Natural killer cell (primary cell): Measurements from ENCODE around the gene FIG4. TPM values are rescaled to one million over a fixed set of nuclear protein-coding genes. Genes with fewer than 3 reads are reported as not detected.

Experiments used
- ATAC-seq, 3 donors: fragments of 150-1000 bp in 2 of 3; fragments of 200-7000 bp in 1 of 3; cut with Tn5 transposase; 1 replicate in 1 of 3; 2 replicates in 2 of 3; pipeline ENCODE4 v1.10.0; 2021; ENCODE audit warnings: mild to moderate bottlenecking in 2 of 3, moderate library complexity in 2 of 3
- DNase-seq, 2 donors: peaks; one replicate each; pipeline versions ENCODE4 v3.0.0 to v3.0.0-alpha.2; 2013 to 2021; ENCODE audit warnings: mixed read lengths in 1 of 2
- H3K27ac ChIP-seq: one replicate; pipeline ENCODE4 v1.5.1; 2013; ENCODE audit warnings: mild to moderate bottlenecking, low read length
- H3K27me3 ChIP-seq: one replicate; pipeline ENCODE4 v1.6.1; 2013; ENCODE audit warnings: low read length; ENCODE audit not compliant: control insufficient read depth, insufficient read depth
- H3K36me3 ChIP-seq: one replicate; pipeline ENCODE4 v1.6.1; 2013; ENCODE audit warnings: low read length; ENCODE audit not compliant: control insufficient read depth, insufficient read depth
- H3K4me1 ChIP-seq: one replicate; pipeline ENCODE4 v1.6.1; 2013; ENCODE audit warnings: low read length; ENCODE audit not compliant: control insufficient read depth, insufficient read depth
- H3K4me3 ChIP-seq: one replicate; pipeline ENCODE4 v1.5.1; 2013; ENCODE audit warnings: low read length
- H3K9me3 ChIP-seq: one replicate; pipeline ENCODE4 v1.6.1; 2013; ENCODE audit warnings: low read length; ENCODE audit not compliant: control insufficient read depth, insufficient read depth
- H3K27ac Mint-ChIP-seq, 2 donors: one replicate each; pipeline ENCODE4 v1.8.0; 2022; ENCODE audit warnings: mild to moderate bottlenecking in 2 of 2, mixed read lengths in 2 of 2, moderate library complexity in 1 of 2
- H3K27me3 Mint-ChIP-seq, 2 donors: one replicate each; pipeline ENCODE4 v1.8.0; 2022; ENCODE audit warnings: low read depth in 2 of 2, mixed read lengths in 2 of 2
- H3K36me3 Mint-ChIP-seq: one replicate; pipeline ENCODE4 v1.8.0; 2022; ENCODE audit warnings: mixed read lengths
- H3K4me1 Mint-ChIP-seq, 2 donors: one replicate each; pipeline ENCODE4 v1.8.0; 2022; ENCODE audit warnings: mixed read lengths in 2 of 2
- H3K4me3 Mint-ChIP-seq: one replicate; pipeline ENCODE4 v1.8.0; 2022; ENCODE audit warnings: mild to moderate bottlenecking, moderate library complexity, mixed read lengths
- H3K9me3 Mint-ChIP-seq, 2 donors: one replicate each; pipeline ENCODE4 v1.8.0; 2022; ENCODE audit warnings: mixed read lengths in 2 of 2
- WGBS: methylation state at CpG from one replicate; pipeline ENCODE4 v1.1.7; 2013; ENCODE audit warnings: missing lambda C conversion rate; ENCODE audit not compliant: insufficient coverage; 5-methylcytosine and 5-hydroxymethylcytosine counted together
- intact Hi-C: fragments of 100-400 bp; cut with micrococcal nuclease; formaldehyde crosslinking; loops from one replicate; pipeline ENCODE4 v1.14.2; 2022
- total RNA-seq, 4 donors: library from RNA; stranded (reverse); fragments of 120-200 nt in 1 of 4; gene quantifications; one replicate each; pipeline versions ENCODE4 v1.2.3 to v1.2.4, GENCODE V29; 2013 to 2022
- TF ChIP-seq, protein P1 (sequence below): fragments of 200-600 bp; IDR thresholded peaks from one replicate; pipeline ENCODE4 v1.8.0; 2022; ENCODE audit warnings: antibody characterized with exemption

FIG4 gene
- total RNA-seq, 3 donors from 2014 or later (not counting 1 experiment from before 2014, with no cell fraction given) = 15.7 to 38.5 (median 20.7) TPM

DNA sequence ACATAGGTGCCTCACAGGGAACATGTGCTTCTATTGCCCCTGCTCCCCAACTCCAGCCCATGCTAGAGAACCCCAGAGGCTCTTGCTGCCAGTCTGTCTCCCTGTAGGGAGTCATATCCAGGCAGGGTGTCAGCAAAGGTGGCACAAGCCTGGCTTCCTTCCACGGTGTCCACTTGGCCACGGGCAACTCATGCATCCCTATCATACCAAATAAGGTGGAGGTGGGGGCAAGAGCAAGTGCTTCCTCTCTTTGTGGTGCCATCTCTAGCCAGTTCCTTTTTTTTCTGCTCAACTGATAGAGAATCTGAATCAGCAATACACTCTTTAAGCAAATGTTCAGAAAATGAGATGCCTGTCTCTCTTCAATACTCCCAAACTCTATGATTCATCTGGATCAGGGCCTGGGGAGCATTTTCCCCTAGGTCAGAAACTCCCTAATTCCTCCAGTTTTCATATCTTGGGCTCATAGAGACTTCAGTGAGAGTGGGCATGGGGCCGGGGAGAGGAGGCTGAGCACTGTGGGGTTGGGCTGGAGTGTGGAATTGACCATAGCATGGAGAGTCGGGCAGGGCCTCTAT, 182.0 kb downstream of the FIG4 start:
- DNase-seq = no peak
- Histone ChIP-seq H3K4me3 (no peak overlapping the region), H3K27ac (no peak overlapping the region), H3K9me3 (no peaks in the 10 kb centered on the region), H3K27me3 (no peaks in the 10 kb centered on the region), H3K36me3 (no peaks in the 10 kb centered on the region), H3K4me1 (no peaks in the 10 kb centered on the region)
- TF ChIP-seq, protein P1, sequence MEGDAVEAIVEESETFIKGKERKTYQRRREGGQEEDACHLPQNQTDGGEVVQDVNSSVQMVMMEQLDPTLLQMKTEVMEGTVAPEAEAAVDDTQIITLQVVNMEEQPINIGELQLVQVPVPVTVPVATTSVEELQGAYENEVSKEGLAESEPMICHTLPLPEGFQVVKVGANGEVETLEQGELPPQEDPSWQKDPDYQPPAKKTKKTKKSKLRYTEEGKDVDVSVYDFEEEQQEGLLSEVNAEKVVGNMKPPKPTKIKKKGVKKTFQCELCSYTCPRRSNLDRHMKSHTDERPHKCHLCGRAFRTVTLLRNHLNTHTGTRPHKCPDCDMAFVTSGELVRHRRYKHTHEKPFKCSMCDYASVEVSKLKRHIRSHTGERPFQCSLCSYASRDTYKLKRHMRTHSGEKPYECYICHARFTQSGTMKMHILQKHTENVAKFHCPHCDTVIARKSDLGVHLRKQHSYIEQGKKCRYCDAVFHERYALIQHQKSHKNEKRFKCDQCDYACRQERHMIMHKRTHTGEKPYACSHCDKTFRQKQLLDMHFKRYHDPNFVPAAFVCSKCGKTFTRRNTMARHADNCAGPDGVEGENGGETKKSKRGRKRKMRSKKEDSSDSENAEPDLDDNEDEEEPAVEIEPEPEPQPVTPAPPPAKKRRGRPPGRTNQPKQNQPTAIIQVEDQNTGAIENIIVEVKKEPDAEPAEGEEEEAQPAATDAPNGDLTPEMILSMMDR = no peak
- no peak overlapping the region for H3K27ac Mint-ChIP-seq
- no peaks in the 10 kb centered on the region for H3K36me3 Mint-ChIP-seq
- no peaks in the 10 kb centered on the region for H3K9me3 Mint-ChIP-seq
- no peak overlapping the region for H3K4me3 Mint-ChIP-seq
- H3K27me3 Mint-ChIP-seq = peaks cover 12 to 17% of the 10 kb centered on the region in 2 donors
- 52% methylated on average over 4 of the region's 4 CpGs for WGBS
- peak in 1 of 3 donors; percentile 48 for ATAC-seq
- intact Hi-C loops = no loop called here
- H3K4me1 Mint-ChIP-seq = no peaks in the 10 kb centered on the region

DNA sequence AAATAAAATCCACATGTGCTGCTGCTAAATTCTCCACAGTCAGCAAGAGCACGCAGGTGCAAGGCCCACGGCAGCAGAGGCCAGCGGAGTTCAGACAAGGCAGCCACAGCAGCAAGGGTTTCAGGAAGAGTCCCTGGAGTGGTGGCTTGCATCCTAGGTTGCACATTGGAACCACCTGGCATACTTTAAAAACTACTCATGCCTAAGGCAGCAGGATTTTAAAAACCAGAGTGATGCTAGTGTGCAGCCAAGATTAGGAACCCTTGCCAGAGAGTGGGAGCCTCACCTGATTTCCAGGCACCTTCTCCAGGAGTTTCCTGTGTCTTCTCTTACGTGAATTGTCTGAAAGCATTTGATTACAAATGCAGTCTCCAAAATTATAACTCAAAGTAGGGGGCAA, 183.0 kb downstream of the FIG4 start:
- intact Hi-C loops = no loop called here
- Mint-ChIP-seq H3K4me3 (no peak overlapping the region), H3K4me1 (no peaks in the 10 kb centered on the region), H3K36me3 (no peaks in the 10 kb centered on the region), H3K27ac (no peak overlapping the region), H3K27me3 (peaks cover 17 to 18% of the 10 kb centered on the region in 2 donors), H3K9me3 (no peaks in the 10 kb centered on the region)
- Histone ChIP-seq H3K27ac (no peak overlapping the region), H3K36me3 (no peaks in the 10 kb centered on the region), H3K27me3 (no peaks in the 10 kb centered on the region), H3K4me1 (no peaks in the 10 kb centered on the region), H3K9me3 (no peaks in the 10 kb centered on the region), H3K4me3 (no peak overlapping the region)
- 90% methylated on average over 4 of the region's 4 CpGs for WGBS
- TF ChIP-seq, protein P1 = no peak
- ATAC-seq = no peak
- no peak for DNase-seq

DNA sequence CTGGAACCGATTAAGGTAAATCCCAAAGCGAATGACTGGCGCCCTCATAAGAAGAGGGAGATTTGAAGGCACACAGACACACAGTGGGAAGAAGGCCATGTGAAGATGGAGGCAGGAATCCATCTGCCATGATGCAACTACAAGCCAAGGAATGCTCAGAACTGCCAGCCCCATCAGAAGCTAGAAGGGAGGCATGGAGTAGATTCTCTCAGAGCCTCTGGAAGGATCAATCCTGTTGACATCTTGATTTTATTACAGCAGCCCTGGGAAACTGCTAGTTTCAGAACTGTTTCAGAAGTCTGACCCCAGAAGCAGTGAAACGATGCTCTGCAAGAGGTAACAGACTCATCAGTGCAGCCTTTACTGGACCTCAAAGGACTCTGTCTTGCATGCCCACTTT, 183.5 kb downstream of the FIG4 start:
- Mint-ChIP-seq H3K27me3 (peaks cover 15 to 17% of the 10 kb centered on the region in 2 donors), H3K4me3 (no peak overlapping the region), H3K9me3 (no peaks in the 10 kb centered on the region), H3K36me3 (no peaks in the 10 kb centered on the region), H3K4me1 (no peaks in the 10 kb centered on the region), H3K27ac (no peak overlapping the region)
- Histone ChIP-seq H3K27ac (no peak overlapping the region), H3K36me3 (no peaks in the 10 kb centered on the region), H3K27me3 (no peaks in the 10 kb centered on the region), H3K4me1 (no peaks in the 10 kb centered on the region), H3K4me3 (no peak overlapping the region), H3K9me3 (no peaks in the 10 kb centered on the region)
- ATAC-seq (no peak), DNase-seq (no peak)
- intact Hi-C loops = no loop called here
- TF ChIP-seq, protein P1 = no peak
- WGBS = 87% methylated on average over 4 of the region's 4 CpGs

Other genes starting within 250 kb of the FIG4 start
- 100 to 1,000 TPM in 1 of 3 donors, 10 to 100 TPM in 2; 72.4 to 102 (median 81.3) TPM for gene MICAL1, start 235.5 kb upstream of the FIG4 start, total RNA-seq
- gene ZBTB24, start 208.1 kb upstream of the FIG4 start, total RNA-seq = 10 to 100 TPM in 1 of 3 donors, 1 to 10 TPM in 2; 6.7 to 10.6 (median 8.6) TPM
- gene AK9, start 94 bp upstream of the FIG4 start, total RNA-seq = 10 to 100 TPM; 14.0 to 19.2 (median 14.2) TPM